Subcutaneous adipose tissue (tissue), 4 donors: ENCODE results near the gene PRDX4. TPM values are rescaled to one million over a fixed set of nuclear protein-coding genes. Genes with fewer than 3 reads are reported as not detected.

Experiments
- total RNA-seq, 4 donors: library from RNA; depleted of rRNA; stranded (reverse); fragments of >200 nt; gene quantifications; one replicate each; pipeline ENCODE4 v1.1.0, GENCODE V29; 2016
- TF ChIP-seq, protein P1 (sequence below): fragments of 450-650 bp; IDR thresholded peaks from one replicate; pipeline ENCODE4 v1.5.1; 2016; ENCODE audit warnings: low read depth, mild to moderate bottlenecking, control low read depth, antibody characterized with exemption, moderate library complexity

The PRDX4 gene
- total RNA-seq, 4 donors from 2014 or later: 77.8 to 145 (median 109) TPM

DNA sequence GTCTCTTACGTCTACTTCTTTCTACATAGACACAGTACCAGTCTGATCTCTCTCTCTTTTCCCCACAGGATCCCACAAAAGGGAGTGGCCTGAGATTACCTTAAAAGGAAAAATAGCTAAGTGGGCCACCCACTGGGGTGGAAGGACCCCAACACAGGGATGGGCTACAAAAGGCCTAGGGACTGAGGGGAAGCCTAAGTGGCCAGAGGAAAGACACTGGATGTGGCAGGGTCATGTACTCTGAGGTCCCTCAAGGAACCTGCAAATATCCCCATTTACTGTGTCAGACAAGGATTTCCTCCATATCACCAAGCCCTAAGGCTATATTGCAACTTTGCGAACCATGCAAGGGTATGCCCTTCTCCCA is 6.5 kb upstream of the PRDX4 start:
- TF ChIP-seq, protein P1, sequence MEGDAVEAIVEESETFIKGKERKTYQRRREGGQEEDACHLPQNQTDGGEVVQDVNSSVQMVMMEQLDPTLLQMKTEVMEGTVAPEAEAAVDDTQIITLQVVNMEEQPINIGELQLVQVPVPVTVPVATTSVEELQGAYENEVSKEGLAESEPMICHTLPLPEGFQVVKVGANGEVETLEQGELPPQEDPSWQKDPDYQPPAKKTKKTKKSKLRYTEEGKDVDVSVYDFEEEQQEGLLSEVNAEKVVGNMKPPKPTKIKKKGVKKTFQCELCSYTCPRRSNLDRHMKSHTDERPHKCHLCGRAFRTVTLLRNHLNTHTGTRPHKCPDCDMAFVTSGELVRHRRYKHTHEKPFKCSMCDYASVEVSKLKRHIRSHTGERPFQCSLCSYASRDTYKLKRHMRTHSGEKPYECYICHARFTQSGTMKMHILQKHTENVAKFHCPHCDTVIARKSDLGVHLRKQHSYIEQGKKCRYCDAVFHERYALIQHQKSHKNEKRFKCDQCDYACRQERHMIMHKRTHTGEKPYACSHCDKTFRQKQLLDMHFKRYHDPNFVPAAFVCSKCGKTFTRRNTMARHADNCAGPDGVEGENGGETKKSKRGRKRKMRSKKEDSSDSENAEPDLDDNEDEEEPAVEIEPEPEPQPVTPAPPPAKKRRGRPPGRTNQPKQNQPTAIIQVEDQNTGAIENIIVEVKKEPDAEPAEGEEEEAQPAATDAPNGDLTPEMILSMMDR: no peak

DNA sequence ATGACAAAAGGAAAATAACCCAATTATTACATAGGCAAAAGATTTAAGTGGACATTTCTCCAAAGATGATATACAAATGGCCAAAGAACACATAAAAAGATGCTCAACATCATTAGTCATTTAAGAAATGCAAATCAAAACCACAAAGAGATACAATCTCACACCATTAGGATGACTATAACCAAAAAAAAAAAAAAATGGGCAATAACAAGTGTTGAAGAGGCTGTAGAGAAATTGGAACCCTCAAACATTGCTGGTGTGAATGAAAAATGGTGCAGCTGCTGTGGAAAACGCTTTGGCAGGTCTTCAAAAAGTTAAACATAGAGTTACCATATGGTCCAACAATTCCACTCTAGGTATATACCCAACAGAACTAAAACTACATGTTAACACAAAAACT is 5.6 kb upstream of the PRDX4 start:
- TF ChIP-seq, protein P1: no peak

DNA sequence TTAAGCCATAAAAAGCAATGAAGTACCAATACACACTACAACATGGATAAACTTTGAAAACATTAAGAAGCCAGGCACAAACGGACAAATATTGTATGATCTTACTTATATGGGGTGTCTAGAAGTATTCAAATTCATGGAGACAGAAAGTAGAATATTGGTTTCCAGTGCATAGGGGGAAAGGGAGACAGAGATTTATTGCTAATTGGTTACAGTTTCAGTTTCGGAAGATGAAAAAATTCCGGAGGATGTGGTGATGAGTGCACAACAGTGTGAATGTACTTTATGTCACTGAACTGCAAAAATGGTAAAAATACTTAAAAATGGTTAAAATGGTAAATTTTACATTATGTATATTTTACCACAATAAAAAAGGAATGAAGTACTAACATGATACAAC is 5.1 kb upstream of the PRDX4 start:
- TF ChIP-seq, protein P1: no peak

DNA sequence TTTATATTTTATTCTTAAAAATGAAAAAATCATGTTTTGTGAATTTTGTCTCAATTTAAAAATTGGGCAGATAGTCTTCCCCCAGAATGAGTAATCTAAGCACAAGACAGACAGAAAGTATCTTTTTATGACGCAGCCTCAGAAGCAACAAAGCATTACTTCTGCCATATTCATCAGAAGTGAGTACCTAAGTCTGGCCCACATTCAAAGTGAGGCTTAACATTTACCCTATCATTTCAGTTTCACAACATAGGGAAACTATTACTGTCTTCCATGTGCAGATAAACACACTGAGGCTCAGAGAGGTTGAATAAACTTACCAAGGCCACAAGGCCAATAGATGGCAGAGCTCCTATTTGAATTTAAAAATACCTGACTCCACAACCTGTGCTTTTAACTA is 4.4 kb upstream of the PRDX4 start:
- TF ChIP-seq, protein P1: no peak

DNA sequence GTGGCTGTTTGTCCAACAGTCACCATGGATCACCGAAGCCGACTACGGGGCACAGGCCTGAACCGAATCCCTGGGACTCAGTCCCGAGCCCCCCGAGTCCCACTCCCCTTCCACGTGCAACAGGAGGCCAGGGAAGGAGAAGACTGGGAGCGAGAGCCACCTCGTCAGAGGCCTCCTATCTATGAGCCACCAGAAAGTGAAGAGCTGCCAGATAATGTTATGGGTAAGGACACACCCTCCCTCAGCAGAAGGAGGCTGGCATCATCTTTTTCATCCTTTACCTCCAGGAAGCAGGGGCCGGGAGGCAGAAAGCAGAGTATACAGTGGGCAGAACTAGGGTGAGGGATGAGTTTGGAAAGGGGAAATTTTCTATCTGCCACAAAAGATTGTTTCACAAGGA is 2.8 kb upstream of the PRDX4 start:
- TF ChIP-seq, protein P1: no peak

DNA sequence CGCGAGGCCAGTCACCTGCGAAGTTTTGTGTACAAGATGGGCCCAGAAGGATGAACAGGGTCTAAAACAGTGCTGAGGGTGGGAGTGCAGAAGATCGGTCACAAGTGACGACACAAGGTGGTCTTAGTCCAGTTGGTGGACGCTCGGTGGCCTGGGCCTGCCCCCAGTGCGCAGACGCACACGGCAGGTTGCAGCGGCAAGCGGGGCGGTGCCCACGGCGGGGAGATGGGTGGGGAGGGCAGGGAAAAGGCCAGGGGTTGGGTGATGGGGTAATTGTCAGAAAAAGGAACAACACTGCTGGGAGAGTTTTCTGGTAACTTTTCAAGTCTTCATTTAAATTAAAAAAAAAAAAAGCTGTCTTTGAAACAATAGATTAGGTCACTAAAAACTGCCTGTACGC is 1.0 kb upstream of the PRDX4 start:
- TF ChIP-seq, protein P1: no peak

DNA sequence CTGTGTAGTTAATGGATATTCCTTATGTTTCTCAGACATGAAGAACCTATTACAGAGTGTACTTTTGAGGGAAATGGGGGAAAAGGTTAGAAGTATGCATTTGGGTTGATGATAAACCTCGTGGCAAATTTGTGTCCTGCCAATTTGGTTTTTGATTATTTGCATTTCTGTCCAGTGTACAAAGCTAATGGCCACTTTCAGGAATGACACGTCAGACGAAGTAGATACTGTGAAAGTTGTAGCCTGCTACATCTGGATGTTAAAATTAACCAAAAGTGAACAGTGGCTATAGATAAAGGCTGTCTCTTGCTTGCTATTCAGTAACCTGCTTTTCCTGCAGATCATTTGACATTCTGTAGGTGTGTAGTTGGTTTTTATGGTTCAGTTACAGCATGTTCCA is 1.0 kb downstream of the PRDX4 start:
- TF ChIP-seq, protein P1: no peak
